ENCODE data around the gene XPO6.

The XPO6 gene

DNA sequence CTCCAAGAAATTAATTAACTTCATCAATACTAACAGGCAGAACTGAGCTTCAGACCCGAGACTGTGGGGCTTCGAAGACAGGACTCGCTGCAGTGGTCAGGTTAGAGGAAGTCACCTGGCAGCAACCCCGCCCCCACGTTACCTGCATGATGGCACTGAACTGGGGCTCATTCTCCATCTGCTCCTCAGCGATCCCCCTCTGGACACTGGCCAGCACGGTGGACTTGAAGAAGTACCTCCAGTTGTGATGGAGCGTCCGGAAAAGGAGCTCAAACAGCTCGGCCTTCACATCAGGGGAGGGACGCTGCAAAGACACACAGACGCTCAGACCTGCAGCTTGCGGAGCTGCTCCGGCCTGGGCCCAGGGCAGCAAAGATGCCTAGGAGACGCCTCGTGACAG lies 107.4 kb downstream of the XPO6 start:
- no peak overlapping the region for H3K4me3 ChIP-seq (ENCODE audit: low read depth, low read length)
- TF ChIP-seq, protein P1, sequence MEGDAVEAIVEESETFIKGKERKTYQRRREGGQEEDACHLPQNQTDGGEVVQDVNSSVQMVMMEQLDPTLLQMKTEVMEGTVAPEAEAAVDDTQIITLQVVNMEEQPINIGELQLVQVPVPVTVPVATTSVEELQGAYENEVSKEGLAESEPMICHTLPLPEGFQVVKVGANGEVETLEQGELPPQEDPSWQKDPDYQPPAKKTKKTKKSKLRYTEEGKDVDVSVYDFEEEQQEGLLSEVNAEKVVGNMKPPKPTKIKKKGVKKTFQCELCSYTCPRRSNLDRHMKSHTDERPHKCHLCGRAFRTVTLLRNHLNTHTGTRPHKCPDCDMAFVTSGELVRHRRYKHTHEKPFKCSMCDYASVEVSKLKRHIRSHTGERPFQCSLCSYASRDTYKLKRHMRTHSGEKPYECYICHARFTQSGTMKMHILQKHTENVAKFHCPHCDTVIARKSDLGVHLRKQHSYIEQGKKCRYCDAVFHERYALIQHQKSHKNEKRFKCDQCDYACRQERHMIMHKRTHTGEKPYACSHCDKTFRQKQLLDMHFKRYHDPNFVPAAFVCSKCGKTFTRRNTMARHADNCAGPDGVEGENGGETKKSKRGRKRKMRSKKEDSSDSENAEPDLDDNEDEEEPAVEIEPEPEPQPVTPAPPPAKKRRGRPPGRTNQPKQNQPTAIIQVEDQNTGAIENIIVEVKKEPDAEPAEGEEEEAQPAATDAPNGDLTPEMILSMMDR (IDR thresholded peaks at IDR 0.05; ENCODE audit: low read depth, low read length): no peak

GRCh38 chr16:28103516-28104170 lies 108.1 kb downstream of the XPO6 start:
- TF ChIP-seq, protein P1 (IDR thresholded peaks at IDR 0.05; ENCODE audit: low read depth, low read length): no peak
- no peak overlapping the region for H3K4me3 ChIP-seq (ENCODE audit: low read depth, low read length)

DNA sequence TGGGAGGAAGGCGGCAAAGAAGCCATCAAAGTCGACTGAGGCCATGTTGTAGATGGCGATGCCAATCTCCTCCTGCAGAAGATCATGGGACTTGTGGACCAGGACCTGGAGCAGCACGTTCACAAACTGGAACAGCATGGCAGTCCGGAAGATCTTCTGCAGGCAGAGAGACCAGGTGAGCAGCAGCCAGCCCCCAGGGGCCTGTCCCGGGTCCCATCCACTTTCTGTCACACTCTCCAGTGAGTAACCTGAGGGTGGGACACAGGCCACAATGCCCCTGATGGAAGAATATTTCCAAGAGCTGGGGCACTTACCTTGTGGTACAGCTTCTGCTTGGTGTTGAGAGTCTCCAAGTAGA lies 110.3 kb downstream of the XPO6 start:
- TF ChIP-seq, protein P1 (IDR thresholded peaks at IDR 0.05; ENCODE audit: low read depth, low read length): no peak
- no peak overlapping the region for H3K4me3 ChIP-seq (ENCODE audit: low read depth, low read length)

GRCh38 chr16:28100810-28101532 lies 110.8 kb downstream of the XPO6 start:
- no peak overlapping the region for H3K4me3 ChIP-seq (ENCODE audit: low read depth, low read length)
- TF ChIP-seq, protein P1 (IDR thresholded peaks at IDR 0.05; ENCODE audit: low read depth, low read length): no peak

DNA sequence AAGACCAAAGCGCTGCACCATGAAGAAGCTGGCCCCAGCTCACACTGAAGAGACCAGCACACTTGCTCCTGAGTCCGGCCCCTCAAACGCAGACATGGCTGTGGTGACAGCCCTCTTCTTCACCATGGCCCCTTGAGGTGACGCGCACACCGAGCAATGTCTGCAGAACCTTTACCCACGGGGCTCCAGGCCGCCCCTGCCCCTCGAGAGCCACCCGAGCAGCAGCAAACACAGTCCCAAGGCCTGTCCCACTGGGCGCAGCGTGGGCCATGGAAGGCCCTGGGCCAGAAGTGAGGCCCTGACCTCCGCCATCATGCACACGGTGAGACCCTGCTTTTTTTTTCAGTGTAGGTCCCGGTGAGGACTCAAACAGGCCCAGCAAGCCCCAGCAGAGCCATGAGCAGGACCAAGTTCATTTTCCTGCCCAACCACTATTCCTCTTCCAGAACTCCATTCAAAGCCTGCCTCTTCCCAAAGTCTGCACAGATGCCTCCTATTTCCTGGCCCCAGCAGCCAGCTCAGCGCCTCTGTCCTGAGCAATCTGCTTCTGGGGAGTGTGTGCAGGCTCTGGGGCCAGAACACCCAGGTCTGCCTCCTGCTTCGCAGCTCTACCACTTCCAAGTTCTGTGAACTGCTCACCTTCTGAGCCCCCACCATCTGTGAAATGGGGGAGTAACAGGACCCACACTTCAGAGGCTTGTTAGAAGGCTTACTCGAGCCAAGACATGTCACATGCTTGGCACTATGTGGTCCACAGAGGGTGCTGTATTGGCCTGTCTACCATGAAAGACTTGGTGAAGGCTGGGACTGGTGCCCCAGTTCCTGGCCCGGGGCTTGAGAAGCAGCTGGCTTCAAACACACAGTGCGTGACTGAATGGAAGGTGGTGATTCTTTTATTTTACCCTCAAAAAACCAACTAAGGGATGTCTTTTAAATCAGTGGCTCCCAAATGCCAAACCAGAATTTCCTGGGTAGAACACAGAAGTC lies 112.5 kb downstream of the XPO6 start:
- TF ChIP-seq, protein P1 (IDR thresholded peaks at IDR 0.05; ENCODE audit: low read depth, low read length): no peak
- no peak overlapping the region for H3K4me3 ChIP-seq (ENCODE audit: low read depth, low read length)

DNA sequence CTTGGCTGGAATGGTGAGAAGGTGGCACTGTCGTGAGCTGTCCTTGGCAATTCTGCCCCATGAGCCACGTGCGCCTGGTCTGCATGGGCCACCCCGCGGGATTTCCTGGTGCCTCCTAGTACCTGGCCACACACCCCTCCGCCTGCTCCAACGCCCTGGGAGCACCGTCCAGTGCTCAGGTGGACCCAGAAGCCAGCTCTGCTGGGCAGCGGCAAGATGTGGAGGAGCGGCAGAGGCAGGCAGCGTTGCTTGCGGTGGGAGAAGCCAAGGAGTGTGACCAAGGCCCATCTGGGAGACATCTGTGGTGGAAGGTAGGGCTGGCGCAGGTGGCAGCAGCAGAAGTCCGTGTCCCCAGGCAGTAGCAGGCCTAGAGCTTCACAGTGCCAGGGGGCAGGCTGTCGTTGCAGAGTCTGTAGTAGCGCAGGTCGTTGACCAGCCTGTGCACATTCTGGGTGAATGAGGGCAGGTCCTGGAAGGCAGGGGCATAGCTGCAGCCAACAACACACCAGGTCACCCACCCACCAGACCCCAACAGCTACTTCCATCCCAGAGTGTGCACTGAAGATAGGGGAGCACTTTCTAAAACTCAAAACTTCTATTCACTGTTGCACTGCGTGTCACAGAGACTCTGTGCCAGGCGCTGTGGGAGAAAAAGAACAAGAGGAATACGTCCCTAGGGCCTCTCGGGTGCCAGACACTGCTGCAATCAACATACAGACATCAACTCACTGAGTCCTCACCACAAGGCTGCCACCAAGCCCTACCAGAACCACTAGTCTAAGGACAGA lies 113.4 kb downstream of the XPO6 start:
- no peak overlapping the region for H3K4me3 ChIP-seq (ENCODE audit: low read depth, low read length)
- TF ChIP-seq, protein P1 (IDR thresholded peaks at IDR 0.05; ENCODE audit: low read depth, low read length): no peak

Data from WI38 (cell line).